HCT116 (cell line): ENCODE results near the gene ADGRD1. TPM values are rescaled to one million over a fixed set of nuclear protein-coding genes. Genes with fewer than 3 reads are reported as not detected.

ENCODE experiments used
- ATAC-seq: fragments of 200-7000 bp; cut with Tn5 transposase; 2 replicates; pipeline ENCODE4 v1.9.1; 2020; ENCODE audit warnings: mild to moderate bottlenecking, moderate library complexity
- BruUV-seq: library from RNA; stranded (reverse); fragments of 400-500 nt; replicated peaks from 2 replicates; lab custom pipeline; 2021; lab: Mats Ljungman, UMichigan
- CTCF ChIA-PET: fragments of 300-600 bp; sonication (Branson Sonifier 250); formaldehyde crosslinking; loops from one replicate; lab custom pipeline; 2021; ENCODE audit warnings: antibody characterized with exemption; lab: Charles Lee
- POLR2A ChIA-PET: fragments of 300-600, 350-600 bp; sonication (Branson Sonifier 250); formaldehyde crosslinking; loops from one replicate; lab custom pipeline; 2021; ENCODE audit warnings: antibody characterized with exemption; lab: Charles Lee
- RAD21 ChIA-PET, 2 experiments: fragments of 300-600 bp; sonication (Branson Sonifier 250); formaldehyde crosslinking; loops; one replicate each; lab custom pipeline; 2023; ENCODE audit warnings: low total read pairs in 2 of 2; ENCODE audit not compliant: uncharacterized antibody in 2 of 2, unreplicated experiment in 2 of 2, low non-redundant PET in 1 of 2; lab: Charles Lee
- DNase-seq: peaks from one replicate; pipeline ENCODE4 v3.0.0-alpha.2; 2010; ENCODE audit warnings: low read depth, low spot score
- H2AFZ ChIP-seq: fragments of 200-600 bp; shearing (Covaris generic), sonication (generic); 2 replicates; pipeline ENCODE4 v1.6.1; 2017; ENCODE audit warnings: low read depth, mixed run types, mixed read lengths, antibody characterized with exemption, low read length; ENCODE audit not compliant: poor library complexity, severe bottlenecking
- H3K27ac ChIP-seq: 2 replicates; pipeline ENCODE4 v1.5.1; 2012; ENCODE audit warnings: low read depth, low read length
- H3K27me3 ChIP-seq: fragments of 200-600 bp; sonication (generic); 2 replicates; pipeline ENCODE4 v1.6.1; 2016; ENCODE audit warnings: mixed run types, low read length, mixed read lengths; ENCODE audit not compliant: insufficient read depth
- H3K36me3 ChIP-seq, 2 experiments: fragments of 200-500 bp in 1 of 2; fragments of 200-600 bp in 1 of 2; sonication (Bioruptor generic) in 1 of 2; sonication (generic) in 1 of 2; 2 replicates each; pipeline versions ENCODE4 v1.5.1 to v1.6.1; 2014 to 2016; ENCODE audit warnings: low read length in 2 of 2, inconsistent platforms in 1 of 2, mixed read lengths in 1 of 2, mixed run types in 1 of 2; ENCODE audit not compliant: insufficient read depth in 2 of 2, control insufficient read depth in 1 of 2
- H3K4me1 ChIP-seq, 2 experiments: fragments of 200-600 bp in 1 of 2; sonication (generic) in 1 of 2; 2 replicates each; pipeline versions ENCODE4 v1.5.1 to v1.6.1; 2012 to 2017; ENCODE audit warnings: low read length in 2 of 2, inconsistent platforms in 1 of 2, mild to moderate bottlenecking in 1 of 2, mixed read lengths in 1 of 2, mixed run types in 1 of 2, moderate library complexity in 1 of 2; ENCODE audit not compliant: insufficient read depth in 2 of 2, control insufficient read depth in 1 of 2
- H3K4me2 ChIP-seq: fragments of 200-600 bp; sonication (generic); 2 replicates; pipeline ENCODE4 v1.6.1; 2017; ENCODE audit warnings: mixed run types, low read length, mixed read lengths
- H3K4me3 ChIP-seq, 2 experiments: fragments of 200-600 bp in 1 of 2; sonication (generic) in 1 of 2; replicated peaks in 1 of 2; 2 replicates each; pipeline ENCODE4 v1.5.1; 2011 to 2016; ENCODE audit warnings: low read length in 2 of 2, control low read depth in 1 of 2, low read depth in 1 of 2, mild to moderate bottlenecking in 1 of 2, mixed read lengths in 1 of 2, mixed run types in 1 of 2
- H3K79me2 ChIP-seq: fragments of 200-600 bp; sonication (generic); 2 replicates; pipeline ENCODE4 v1.6.1; 2017; ENCODE audit warnings: mild to moderate bottlenecking, mixed run types, low read length, moderate library complexity, mixed read lengths; ENCODE audit not compliant: insufficient read depth
- H3K9ac ChIP-seq: fragments of 200-600 bp; sonication (generic); 2 replicates; pipeline ENCODE4 v1.6.1; 2016; ENCODE audit warnings: low read length, mixed read lengths
- H3K9me2 ChIP-seq: fragments of 200-600 bp; sonication (generic), shearing (Covaris generic); 2 replicates; pipeline ENCODE4 v1.6.1; 2017; ENCODE audit warnings: mixed run types, mild to moderate bottlenecking, moderate library complexity; ENCODE audit not compliant: insufficient read depth
- H3K9me3 ChIP-seq, 2 experiments: fragments of 200-500 bp in 1 of 2; fragments of 200-600 bp in 1 of 2; sonication (Bioruptor generic) in 1 of 2; sonication (generic) in 1 of 2; 2 replicates each; pipeline ENCODE4 v1.6.1; 2014 to 2017; ENCODE audit warnings: low read length in 2 of 2, mixed read lengths in 2 of 2, inconsistent platforms in 1 of 2, low read depth in 1 of 2, mild to moderate bottlenecking in 1 of 2, mixed run types in 1 of 2, moderate library complexity in 1 of 2; ENCODE audit not compliant: control insufficient read depth in 1 of 2, insufficient read depth in 1 of 2
- H4K20me1 ChIP-seq: fragments of 200-600 bp; sonication (generic), shearing (Covaris generic); 2 replicates; pipeline ENCODE4 v1.6.1; 2017; ENCODE audit warnings: mixed run types, mild to moderate bottlenecking, moderate library complexity; ENCODE audit not compliant: insufficient read depth
- ATF3 ChIP-seq: IDR thresholded peaks from 2 replicates; pipeline ENCODE4 v1.6.1; 2012
- EGR1 ChIP-seq: IDR thresholded peaks from 2 replicates; pipeline ENCODE4 v1.6.1; 2012; ENCODE audit warnings: low read depth
- EZH2phosphoT487 ChIP-seq: fragments of 200-600 bp; IDR thresholded peaks from 2 replicates; pipeline ENCODE4 v1.6.1; 2018; ENCODE audit warnings: antibody characterized with exemption, borderline replicate concordance
- FOSL1 ChIP-seq: IDR thresholded peaks from 2 replicates; pipeline ENCODE4 v1.6.1; 2012; ENCODE audit warnings: low read depth
- MAX ChIP-seq: IDR thresholded peaks from 2 replicates; pipeline ENCODE4 v1.6.1; 2012
- POLR2A ChIP-seq: IDR thresholded peaks from 2 replicates; pipeline ENCODE4 v1.7.0; 2011; ENCODE audit warnings: borderline replicate concordance; ENCODE audit not compliant: insufficient read depth, insufficient read length; ENCODE audit errors: extremely low read depth
- POLR2AphosphoS5 ChIP-seq: IDR thresholded peaks from 2 replicates; pipeline ENCODE4 v1.6.1; 2011; ENCODE audit warnings: mild to moderate bottlenecking, low read depth, low read length, moderate library complexity
- ZFX ChIP-seq: fragments of 450-650 bp; IDR thresholded peaks from 2 replicates; pipeline ENCODE4 v1.6.1; 2017
- ZNF274 ChIP-seq: fragments of 200-500 bp; sonication (Bioruptor generic); IDR thresholded peaks from 2 replicates; pipeline ENCODE4 v1.6.1; 2014; ENCODE audit warnings: mild to moderate bottlenecking, low read depth, low read length, inconsistent platforms
- intact Hi-C: fragments of 100-400 bp; cut with micrococcal nuclease; formaldehyde crosslinking; loops from 2 replicates; pipeline ENCODE4 v1.10.0; 2022
- total RNA-seq: library from RNA; stranded (reverse); gene quantifications from one replicate; pipeline ENCODE4 v1.2.1, GENCODE V29; 2021; ENCODE audit not compliant: unreplicated experiment

The ADGRD1 gene
- total RNA-seq, 1 experiment from 2014 or later, result 0.44 TPM

- intact Hi-C loops, result no loop called here
- TF ChIP-seq ATF3, result no peak
- no peak for TF ChIP-seq EGR1
- no peak for TF ChIP-seq POLR2A
- no peak overlapping the region for H3K27ac ChIP-seq
- BruUV-seq, result no TSS peak
- H3K79me2 ChIP-seq, result no peaks in the 10 kb centered on the region
- H3K4me3 ChIP-seq, result no peak overlapping the region
- no peaks in the 10 kb centered on the region for H3K9me2 ChIP-seq
- H3K4me1 ChIP-seq, result peaks cover 2 to 6% of the 10 kb centered on the region in 2 experiments; a peak in 1 of 4 replicates
- POLR2A ChIA-PET, result no interaction called here
- RAD21 ChIA-PET, result no interaction called here
- DNase-seq (no peak), ATAC-seq (no peak)
- no peak overlapping the region for H2AFZ ChIP-seq
- no peak overlapping the region for H3K9ac ChIP-seq
- CTCF ChIA-PET, result no interaction called here
- no peaks in the 10 kb centered on the region for H3K9me3 ChIP-seq
- H4K20me1 ChIP-seq, result no peaks in the 10 kb centered on the region
- H3K36me3 ChIP-seq, result no peaks in the 10 kb centered on the region
- H3K4me2 ChIP-seq, result no peak overlapping the region
- peaks cover 10% of the 10 kb centered on the region; the same call in 1 of the 2 replicates for H3K27me3 ChIP-seq
Observed at GRCh38 chr12:130920119-130920703, 33.5 kb upstream of the ADGRD1 start.

- Histone ChIP-seq H3K36me3 (no peaks in the 10 kb centered on the region), H3K9ac (no peak overlapping the region), H3K79me2 (no peaks in the 10 kb centered on the region), H3K4me2 (no peak overlapping the region), H3K27me3 (peaks cover 10% of the 10 kb centered on the region; the same call in 1 of the 2 replicates), H3K4me1 (peaks cover 1 to 6% of the 10 kb centered on the region in 2 experiments; a peak in 1 of 4 replicates), H3K9me2 (no peaks in the 10 kb centered on the region), H3K4me3 (no peak overlapping the region), H3K9me3 (no peaks in the 10 kb centered on the region), H4K20me1 (no peaks in the 10 kb centered on the region), H2AFZ (no peak overlapping the region), H3K27ac (no peak overlapping the region)
- DNase-seq, result no peak
- no peak for ATAC-seq
- intact Hi-C loops, result no loop called here
- BruUV-seq, result no TSS peak
- ChIA-PET RAD21 (no interaction called here), CTCF (no interaction called here), POLR2A (no interaction called here)
- TF ChIP-seq EZH2phosphoT487 (no peak), MAX (no peak), FOSL1 (no peak), ZNF274 (no peak), ZFX (no peak), POLR2AphosphoS5 (no peak), ATF3 (no peak), EGR1 (no peak)
Observed at GRCh38 chr12:130920723-130921381, 32.9 kb upstream of the ADGRD1 start.
